Smooth muscle cell (in vitro differentiated cells): ENCODE measurements around the gene SH2D3C. TPM values are rescaled to one million over a fixed set of nuclear protein-coding genes. Genes with fewer than 3 reads are reported as not detected.

Experiments
- DNase-seq: peaks from one replicate; lab custom pipeline; 2025; ENCODE audit not compliant: unreplicated experiment; lab: John Stamatoyannopoulos, UW
- H2AFZ ChIP-seq: fragments of 200-600 bp; sonication (generic); 2 replicates; pipeline ENCODE4 v1.6.0; 2016; ENCODE audit warnings: antibody characterized with exemption, low read depth, mild to moderate bottlenecking
- H3F3A ChIP-seq: fragments of 200-600 bp; sonication (generic); 2 replicates; pipeline ENCODE4 v1.6.0; 2017; ENCODE audit warnings: antibody characterized with exemption, low read depth
- H3K27ac ChIP-seq: fragments of 200-600 bp; sonication (generic); 2 replicates; pipeline ENCODE4 v1.5.1; 2016; ENCODE audit warnings: low read depth, mild to moderate bottlenecking
- H3K27me3 ChIP-seq: fragments of 200-600 bp; sonication (generic); 2 replicates; pipeline ENCODE4 v1.6.1; 2016; ENCODE audit warnings: low read depth, mild to moderate bottlenecking
- H3K36me3 ChIP-seq: fragments of 200-600 bp; sonication (generic); 2 replicates; pipeline ENCODE4 v1.5.1; 2016; ENCODE audit warnings: low read depth
- H3K4me1 ChIP-seq: fragments of 200-600 bp; sonication (generic); 2 replicates; pipeline ENCODE4 v1.5.1; 2016; ENCODE audit warnings: low read depth
- H3K4me2 ChIP-seq: fragments of 200-600 bp; sonication (generic); 2 replicates; pipeline ENCODE4 v1.6.0; 2016; ENCODE audit warnings: mild to moderate bottlenecking
- H3K4me3 ChIP-seq: fragments of 200-600 bp; sonication (generic); 2 replicates; pipeline ENCODE4 v1.5.1; 2016; ENCODE audit warnings: mild to moderate bottlenecking
- H3K79me2 ChIP-seq: fragments of 200-600 bp; sonication (generic); 2 replicates; pipeline ENCODE4 v1.6.0; 2016; ENCODE audit warnings: low read depth, mild to moderate bottlenecking
- H3K9ac ChIP-seq: fragments of 200-600 bp; sonication (generic); 2 replicates; pipeline ENCODE4 v1.6.0; 2016; ENCODE audit warnings: low read depth
- H3K9me3 ChIP-seq: fragments of 200-600 bp; sonication (generic); replicated peaks from 2 replicates; pipeline ENCODE4 v1.5.1; 2016; ENCODE audit warnings: low read depth
- H4K20me1 ChIP-seq: fragments of 200-600 bp; sonication (generic); 2 replicates; pipeline ENCODE4 v1.6.0; 2016; ENCODE audit warnings: low read depth
- CTCF ChIP-seq: fragments of 200-600 bp; sonication (generic); IDR thresholded peaks from 2 replicates; pipeline ENCODE4 v1.5.1; 2017; ENCODE audit warnings: borderline replicate concordance, mild to moderate bottlenecking, antibody characterized with exemption; ENCODE audit not compliant: insufficient read depth, poor library complexity, severe bottlenecking
- WGBS: methylation state at CpG from one replicate; pipeline ENCODE4 v1.1.7; 2016; ENCODE audit warnings: low lambda C conversion rate; 5-methylcytosine and 5-hydroxymethylcytosine counted together
- polyA plus RNA-seq: library from polyadenylated mRNA; unstranded; fragments of >200 nt; fragmentation: Nextera tagmentation; extraction: Ambion mirVana; gene quantifications from 2 replicates; pipeline ENCODE4 v1.2.1, GENCODE V29; 2016
- total RNA-seq: library from RNA; depleted of rRNA; stranded (reverse); fragments of >200 nt; gene quantifications from 2 replicates; pipeline ENCODE4 v1.2.3, GENCODE V29; 2014

The SH2D3C gene
- total and polyA plus RNA-seq, 2 experiments from 2014 or later, result 0.54 TPM; not detected in 1

GRCh38 chr9:127793093-127793708, 14.7 kb upstream of the SH2D3C start:
- Histone ChIP-seq H3K36me3 (peaks cover 6% of the 10 kb centered on the region), H3F3A (no peaks in the 10 kb centered on the region), H3K79me2 (peaks cover 22% of the 10 kb centered on the region), H3K9me3 (no peaks in the 10 kb centered on the region), H3K4me1 (no peaks in the 10 kb centered on the region), H3K4me2 (no peak overlapping the region), H3K27ac (no peak overlapping the region), H4K20me1 (peaks cover 66% of the 10 kb centered on the region), H3K4me3 (no peak overlapping the region), H2AFZ (no peak overlapping the region), H3K27me3 (no peaks in the 10 kb centered on the region), H3K9ac (no peak overlapping the region)
- no peak for DNase-seq
- 73% methylated on average over 7 of the region's 8 CpGs for WGBS
- TF ChIP-seq CTCF, result no peak

- H3K4me2 ChIP-seq, result no peak overlapping the region
- H3K9ac ChIP-seq, result no peak overlapping the region
- peaks cover 11% of the 10 kb centered on the region for H3K36me3 ChIP-seq
- no peaks in the 10 kb centered on the region for H3K9me3 ChIP-seq
- H3K27ac ChIP-seq, result no peak overlapping the region
- H2AFZ ChIP-seq, result no peak overlapping the region
- no peak for TF ChIP-seq CTCF
- peaks cover 1% of the 10 kb centered on the region for H3K4me1 ChIP-seq
- H3K27me3 ChIP-seq, result no peaks in the 10 kb centered on the region
- H3F3A ChIP-seq, result peaks cover 2% of the 10 kb centered on the region
- 92% methylated on average over 7 of the region's 7 CpGs for WGBS
- H4K20me1 ChIP-seq, result peaks cover 73% of the 10 kb centered on the region
- no peak for DNase-seq
- H3K79me2 ChIP-seq, result peaks cover 29% of the 10 kb centered on the region
- no peak overlapping the region for H3K4me3 ChIP-seq
Observed at GRCh38 chr9:127792417-127793031, 14.1 kb upstream of the SH2D3C start.

- Histone ChIP-seq H2AFZ (no peak overlapping the region), H3K27ac (no peak overlapping the region), H3K79me2 (peaks cover 44% of the 10 kb centered on the region), H3K36me3 (peaks cover 14% of the 10 kb centered on the region), H4K20me1 (peaks cover 84% of the 10 kb centered on the region), H3K9me3 (no peaks in the 10 kb centered on the region), H3K9ac (no peak overlapping the region), H3K4me1 (peaks cover 8% of the 10 kb centered on the region), H3K27me3 (no peaks in the 10 kb centered on the region), H3F3A (peaks cover 8% of the 10 kb centered on the region), H3K4me2 (no peak overlapping the region), H3K4me3 (no peak overlapping the region)
- DNase-seq, result no peak
- WGBS, result 97% methylated on average over 4 of the region's 4 CpGs
- no peak for TF ChIP-seq CTCF
Observed at GRCh38 chr9:127791085-127791484, 12.6 kb upstream of the SH2D3C start.
